HG02970 (cell line): ENCODE results near the gene HPS6.

Experiments used
- ATAC-seq: cut with Tn5 transposase; IDR thresholded peaks from one replicate; pipeline ENCODE4 v1.9.1; 2021; ENCODE audit warnings: mild to moderate bottlenecking, moderate library complexity, moderate number of reproducible peaks; ENCODE audit not compliant: unreplicated experiment, low FRiP score

Gene HPS6

DNA sequence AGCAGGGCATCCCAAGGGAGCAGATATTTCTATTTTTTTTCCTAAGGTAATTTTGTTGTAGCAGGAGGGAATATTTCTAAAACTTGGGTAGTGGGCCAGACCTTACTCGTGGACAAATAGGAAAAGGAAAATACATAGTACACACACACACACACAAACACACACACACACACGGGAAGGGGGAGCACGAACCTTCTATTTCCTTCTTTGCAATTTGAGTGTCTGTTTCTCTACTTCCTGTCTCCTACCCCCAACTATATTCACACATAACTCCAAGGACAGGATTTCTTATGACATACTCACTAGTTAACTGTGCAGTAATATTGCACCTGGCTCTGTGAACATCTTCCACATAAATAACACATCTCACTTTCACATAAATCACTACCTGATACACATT lies 50.6 kb downstream of the HPS6 start:
- no peak for ATAC-seq

DNA sequence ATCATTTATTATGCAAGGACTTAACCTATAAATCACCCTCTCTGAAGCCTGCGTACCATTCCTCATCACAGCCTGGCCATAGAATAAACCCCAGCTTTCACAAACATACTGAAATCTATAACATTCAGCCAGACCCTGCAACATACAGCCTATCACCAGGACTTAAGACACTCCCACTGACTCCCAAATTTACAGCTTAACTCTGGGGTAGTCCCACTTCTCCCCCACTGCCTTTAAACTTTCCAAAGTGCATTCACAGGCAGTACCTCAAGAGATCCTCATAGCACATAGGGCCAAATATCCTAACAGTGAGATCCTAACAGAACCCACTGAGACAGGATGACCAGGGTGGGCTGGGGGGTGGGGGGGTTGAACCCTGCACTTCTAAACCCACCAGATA lies 51.5 kb downstream of the HPS6 start:
- ATAC-seq: no peak
